ENCODE measurements around the gene NFASC. TPM values are rescaled to one million over a fixed set of nuclear protein-coding genes. Genes with fewer than 3 reads are reported as not detected.
A peak's percentile ranks its signal among the peaks of the same experiment; 100 is the strongest.

The NFASC gene
- total RNA-seq, 2 donors from 2014 or later, result 0.27 TPM; not detected in 1

- ATAC-seq (no peak), DNase-seq (no peak)
- Mint-ChIP-seq H3K27ac (no peak overlapping the region), H3K4me3 (no peak overlapping the region), H3K36me3 (ENCODE audit: low read depth) (peaks cover 7% of the 10 kb centered on the region), H3K4me1 (peaks cover 18% of the 10 kb centered on the region), H3K27me3 (peaks cover 69% of the 10 kb centered on the region)
- no peaks in the 10 kb centered on the region for H3K9me3 ChIP-seq (ENCODE audit: control insufficient read depth, low read length, poor library complexity, severe bottlenecking)
These were observed 109.4 kb downstream of the NFASC start for GRCh38 chr1:204979891-204980649.

GRCh38 chr1:204980840-204981405 lies 110.3 kb downstream of the NFASC start:
- Mint-ChIP-seq H3K36me3 (ENCODE audit: low read depth) (peaks cover 7% of the 10 kb centered on the region), H3K4me3 (no peak overlapping the region), H3K27ac (no peak overlapping the region), H3K4me1 (peaks cover 16% of the 10 kb centered on the region), H3K27me3 (peaks cover 73% of the 10 kb centered on the region)
- no peak for ATAC-seq
- no peaks in the 10 kb centered on the region for H3K9me3 ChIP-seq (ENCODE audit: control insufficient read depth, low read length, poor library complexity, severe bottlenecking)
- no peak for DNase-seq

GRCh38 chr1:204983136-204983535 lies 112.5 kb downstream of the NFASC start:
- H3K27ac Mint-ChIP-seq, result no peak overlapping the region
- ATAC-seq (no peak), DNase-seq (no peak)
- no peak overlapping the region for H3K4me3 Mint-ChIP-seq
- peaks cover 55% of the 10 kb centered on the region for H3K27me3 Mint-ChIP-seq
- H3K4me1 Mint-ChIP-seq, result peaks cover 7% of the 10 kb centered on the region
- H3K36me3 Mint-ChIP-seq (ENCODE audit: low read depth), result peaks cover 6% of the 10 kb centered on the region
- H3K9me3 ChIP-seq (ENCODE audit: control insufficient read depth, low read length, poor library complexity, severe bottlenecking), result no peaks in the 10 kb centered on the region

GRCh38 chr1:204983881-204984280 lies 113.2 kb downstream of the NFASC start:
- Mint-ChIP-seq H3K27ac (no peak overlapping the region), H3K27me3 (peaks cover 57% of the 10 kb centered on the region), H3K36me3 (ENCODE audit: low read depth) (peaks cover 6% of the 10 kb centered on the region), H3K4me1 (peaks cover 7% of the 10 kb centered on the region), H3K4me3 (no peak overlapping the region)
- no peak for ATAC-seq
- no peaks in the 10 kb centered on the region for H3K9me3 ChIP-seq (ENCODE audit: control insufficient read depth, low read length, poor library complexity, severe bottlenecking)
- DNase-seq, result no peak

- no peak overlapping the region for H3K4me3 Mint-ChIP-seq
- no peaks in the 10 kb centered on the region for H3K9me3 ChIP-seq (ENCODE audit: control insufficient read depth, low read length, poor library complexity, severe bottlenecking)
- DNase-seq (no peak), ATAC-seq (no peak)
- H3K36me3 Mint-ChIP-seq (ENCODE audit: low read depth), result peaks cover 6% of the 10 kb centered on the region
- peaks cover 57% of the 10 kb centered on the region for H3K27me3 Mint-ChIP-seq
- no peak overlapping the region for H3K27ac Mint-ChIP-seq
- H3K4me1 Mint-ChIP-seq, result peaks cover 10% of the 10 kb centered on the region
These were observed 113.8 kb downstream of the NFASC start for GRCh38 chr1:204984499-204984898.

- Mint-ChIP-seq H3K4me3 (no peak overlapping the region), H3K36me3 (ENCODE audit: low read depth) (peaks cover 6% of the 10 kb centered on the region), H3K4me1 (peaks cover 10% of the 10 kb centered on the region), H3K27me3 (peaks cover 61% of the 10 kb centered on the region), H3K27ac (no peak overlapping the region)
- ATAC-seq (no peak), DNase-seq (no peak)
- no peaks in the 10 kb centered on the region for H3K9me3 ChIP-seq (ENCODE audit: control insufficient read depth, low read length, poor library complexity, severe bottlenecking)
These were observed 115.5 kb downstream of the NFASC start for GRCh38 chr1:204986181-204986580.

- no peaks in the 10 kb centered on the region for H3K9me3 ChIP-seq (ENCODE audit: control insufficient read depth, low read length, poor library complexity, severe bottlenecking)
- ATAC-seq (no peak), DNase-seq (no peak)
- peaks cover 4% of the 10 kb centered on the region for H3K36me3 Mint-ChIP-seq (ENCODE audit: low read depth)
- peaks cover 13% of the 10 kb centered on the region for H3K4me1 Mint-ChIP-seq
- peaks cover 52% of the 10 kb centered on the region for H3K27me3 Mint-ChIP-seq
- H3K27ac Mint-ChIP-seq, result no peak overlapping the region
- H3K4me3 Mint-ChIP-seq, result no peak overlapping the region
These were observed 117.0 kb downstream of the NFASC start for GRCh38 chr1:204987689-204988088.

GRCh38 chr1:204988196-204988595 lies 117.5 kb downstream of the NFASC start:
- no peaks in the 10 kb centered on the region for H3K9me3 ChIP-seq (ENCODE audit: control insufficient read depth, low read length, poor library complexity, severe bottlenecking)
- H3K36me3 Mint-ChIP-seq (ENCODE audit: low read depth), result peaks cover 2% of the 10 kb centered on the region
- H3K27ac Mint-ChIP-seq, result no peak overlapping the region
- peaks cover 52% of the 10 kb centered on the region for H3K27me3 Mint-ChIP-seq
- H3K4me3 Mint-ChIP-seq, result no peak overlapping the region
- peaks cover 12% of the 10 kb centered on the region for H3K4me1 Mint-ChIP-seq
- DNase-seq (no peak), ATAC-seq (no peak)

GRCh38 chr1:204989266-204990058 lies 118.8 kb downstream of the NFASC start:
- H3K36me3 Mint-ChIP-seq (ENCODE audit: low read depth), result peaks cover 2% of the 10 kb centered on the region
- peak; percentile 76 for ATAC-seq
- peaks cover 53% of the 10 kb centered on the region for H3K27me3 Mint-ChIP-seq
- DNase-seq, result peak in 1 of 3 donors; percentile 38
- H3K27ac Mint-ChIP-seq, result no peak overlapping the region
- H3K9me3 ChIP-seq (ENCODE audit: control insufficient read depth, low read length, poor library complexity, severe bottlenecking), result no peaks in the 10 kb centered on the region
- H3K4me3 Mint-ChIP-seq, result no peak overlapping the region
- H3K4me1 Mint-ChIP-seq, result peaks cover 11% of the 10 kb centered on the region

- no peak overlapping the region for H3K4me3 Mint-ChIP-seq
- H3K9me3 ChIP-seq (ENCODE audit: control insufficient read depth, low read length, poor library complexity, severe bottlenecking), result no peaks in the 10 kb centered on the region
- H3K36me3 Mint-ChIP-seq (ENCODE audit: low read depth), result peaks cover 2% of the 10 kb centered on the region
- DNase-seq (no peak), ATAC-seq (no peak)
- no peak overlapping the region for H3K27ac Mint-ChIP-seq
- peaks cover 11% of the 10 kb centered on the region for H3K4me1 Mint-ChIP-seq
- H3K27me3 Mint-ChIP-seq, result peaks cover 47% of the 10 kb centered on the region
These were observed 119.5 kb downstream of the NFASC start for GRCh38 chr1:204990059-204990664.

GRCh38 chr1:204990721-204991341 lies 120.2 kb downstream of the NFASC start:
- no peak overlapping the region for H3K27ac Mint-ChIP-seq
- H3K4me1 Mint-ChIP-seq, result peaks cover 11% of the 10 kb centered on the region
- ATAC-seq, result no peak
- peaks cover 2% of the 10 kb centered on the region for H3K36me3 Mint-ChIP-seq (ENCODE audit: low read depth)
- no peak for DNase-seq
- peaks cover 45% of the 10 kb centered on the region for H3K27me3 Mint-ChIP-seq
- H3K4me3 Mint-ChIP-seq, result no peak overlapping the region
- no peaks in the 10 kb centered on the region for H3K9me3 ChIP-seq (ENCODE audit: control insufficient read depth, low read length, poor library complexity, severe bottlenecking)

- Mint-ChIP-seq H3K27ac (no peak overlapping the region), H3K4me1 (peaks cover 14% of the 10 kb centered on the region), H3K36me3 (ENCODE audit: low read depth) (peaks cover 2% of the 10 kb centered on the region), H3K4me3 (no peak overlapping the region), H3K27me3 (peaks cover 51% of the 10 kb centered on the region)
- H3K9me3 ChIP-seq (ENCODE audit: control insufficient read depth, low read length, poor library complexity, severe bottlenecking), result no peaks in the 10 kb centered on the region
- no peak for DNase-seq
- ATAC-seq, result no peak
These were observed 120.7 kb downstream of the NFASC start for GRCh38 chr1:204991342-204991844.

Data from T-helper 17 cell (primary cell).